WTC11 (cell line): Measurements from ENCODE around the gene MAP1LC3B.

ENCODE experiments used
- CTCF ChIP-seq: fragments of 200-600 bp; IDR thresholded peaks from 2 replicates; pipeline ENCODE4 v1.8.0; 2022; ENCODE audit warnings: antibody characterized with exemption
- TCF7 ChIP-seq: sonication (generic); formaldehyde crosslinking; IDR thresholded peaks from 2 replicates; pipeline ENCODE4 v1.8.0; 2022; ENCODE audit warnings: mild to moderate bottlenecking, low read depth, missing genetic modification reagents, moderate library complexity
- ZNF138 ChIP-seq: sonication (generic); formaldehyde crosslinking; conservative IDR thresholded peaks from 2 replicates; pipeline ENCODE4 v1.8.1; 2022; ENCODE audit warnings: mild to moderate bottlenecking, moderate library complexity, missing genetic modification reagents
- ZNF232 ChIP-seq: sonication (generic); formaldehyde crosslinking; IDR thresholded peaks from 2 replicates; pipeline ENCODE4 v1.8.0; 2022; ENCODE audit warnings: mild to moderate bottlenecking, missing genetic modification reagents

- TF ChIP-seq ZNF232 (CRISPR knock-in tag) (no peak), CTCF (no peak), ZNF138 (no peak), TCF7 (no peak)
Measured at GRCh38 chr16:87431926-87432325, 39.8 kb downstream of the MAP1LC3B start.
